Vagina (tissue), 2 donors: ENCODE data around the gene TMEM95. TPM values are rescaled to one million over a fixed set of nuclear protein-coding genes. Genes with fewer than 3 reads are reported as not detected.

Source experiments
- DNase-seq, 2 donors: peaks; one replicate each; pipeline ENCODE4 v3.0.0-alpha.2; 2017; ENCODE audit errors: extremely low spot score in 2 of 2
- H3K27ac ChIP-seq: fragments of 200-600 bp; sonication (generic); one replicate; pipeline ENCODE4 v1.5.1; 2019
- H3K27me3 ChIP-seq: fragments of 200-600 bp; sonication (generic); one replicate; pipeline ENCODE4 v1.5.1; 2019
- H3K36me3 ChIP-seq, 2 donors: fragments of 200-600 bp; sonication (generic); one replicate each; pipeline ENCODE4 v1.5.1; 2017 to 2019
- H3K4me1 ChIP-seq: fragments of 200-600 bp; sonication (generic); one replicate; pipeline ENCODE4 v1.5.1; 2019
- H3K4me3 ChIP-seq, 2 donors: fragments of 200-600 bp; sonication (generic); 1 replicate in 1 of 2; 2 replicates in 1 of 2; pipeline ENCODE4 v1.5.1; 2016 to 2019
- H3K9me3 ChIP-seq: fragments of 200-600 bp; sonication (generic); one replicate; pipeline ENCODE4 v1.5.1; 2019
- POLR2A ChIP-seq, 2 donors: fragments of 450-650 bp; IDR thresholded peaks; one replicate each; pipeline ENCODE4 v1.6.1; 2017; ENCODE audit warnings: antibody characterized with exemption in 2 of 2, mild to moderate bottlenecking in 2 of 2, moderate library complexity in 2 of 2
- POLR2AphosphoS5 ChIP-seq, 2 donors: sonication (generic); formaldehyde crosslinking; IDR thresholded peaks; one replicate each; pipeline ENCODE4 v1.9.0; 2017; ENCODE audit warnings: antibody characterized with exemption in 2 of 2, mild to moderate bottlenecking in 2 of 2, low read depth in 1 of 2; ENCODE audit not compliant: insufficient read depth in 1 of 2
- intact Hi-C: fragments of 100-400 bp; cut with DNase I; formaldehyde crosslinking; loops from one replicate; pipeline ENCODE4 v1.15.1; 2023
- total RNA-seq: library from RNA; depleted of rRNA; stranded (reverse); fragments of >200 nt; gene quantifications from one replicate; pipeline ENCODE4 v1.2.3, GENCODE V29; 2016
- TF ChIP-seq, protein P1 (sequence below), 3 experiments: fragments of 450-650 bp in 2 of 3; fragments of 200-600 bp in 1 of 3; sonication (generic) in 1 of 3; IDR thresholded peaks; one replicate each; pipeline ENCODE4 v1.5.1; 2017 to 2019; ENCODE audit warnings: antibody characterized with exemption in 3 of 3, mild to moderate bottlenecking in 2 of 3, moderate library complexity in 2 of 3

The TMEM95 gene
- total RNA-seq, 1 donor from 2014 or later: not detected

DNA sequence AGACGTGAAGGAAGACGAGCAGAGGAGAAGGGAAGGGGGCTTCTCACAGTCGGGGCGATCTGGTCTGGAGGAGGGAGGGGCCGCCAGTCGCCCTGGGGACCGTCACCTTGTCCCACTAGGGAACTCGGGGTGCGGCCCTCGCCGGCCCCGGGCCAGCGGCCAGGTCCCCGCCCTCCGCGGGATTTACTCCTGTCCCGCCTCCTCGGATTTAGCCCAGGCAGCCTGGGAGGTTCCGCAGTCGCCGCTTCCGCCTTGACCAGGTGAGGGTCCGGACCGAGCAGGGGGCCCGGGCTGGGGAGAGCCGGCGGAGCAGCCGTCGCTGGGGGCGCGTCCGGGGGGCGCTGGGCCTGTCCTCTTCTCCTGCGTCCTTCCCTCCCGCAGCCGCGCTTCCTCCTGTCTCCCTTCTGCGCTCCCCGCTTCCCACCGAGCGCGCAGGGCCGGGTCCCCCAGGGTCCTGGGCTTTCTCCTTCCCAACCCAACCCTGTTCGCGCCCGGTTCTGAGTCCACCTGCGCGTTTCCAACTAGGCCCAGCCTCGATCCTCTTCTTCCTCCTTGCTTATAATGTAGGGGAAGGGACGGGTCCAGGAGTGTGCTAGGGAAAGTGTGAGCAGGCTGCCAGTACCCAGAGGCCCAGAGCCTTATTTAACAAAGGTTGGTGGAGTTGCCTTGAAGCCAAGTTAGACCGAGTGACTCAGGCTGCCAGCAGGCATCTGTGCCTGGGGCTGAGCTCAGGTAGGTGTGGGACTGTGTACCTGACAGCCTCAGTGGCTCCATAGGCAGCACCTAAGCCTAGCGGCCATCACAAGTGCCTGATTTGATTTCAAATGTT, 26.1 kb downstream of the TMEM95 start, which contains the start of gene TNK1:
TSS of gene TNK1 (plus strand) at position 235 of the 829 bp plus-strand sequence. CDS start 1,838 bp downstream, outside the sequence.
- Histone ChIP-seq H3K4me3 (peak within 1 kb of the TSS; percentile 57 to 61), H3K27me3 (no peaks in the 10 kb centered on the region), H3K36me3 (no peaks in the 10 kb centered on the region), H3K9me3 (no peaks in the 10 kb centered on the region), H3K4me1 (peaks cover 39% of the 10 kb centered on the region), H3K27ac (peak within 1 kb of the TSS; percentile 59)
- TF ChIP-seq POLR2AphosphoS5 (IDR thresholded peaks at IDR 0.05; ENCODE audit: insufficient read depth in 1 of 2, low read depth in 1 of 2) (peak in 1 of 2 donors; percentile 84), POLR2A (IDR thresholded peaks at IDR 0.05) (peak in 1 of 2 donors; percentile 61)
- TF ChIP-seq, protein P1, sequence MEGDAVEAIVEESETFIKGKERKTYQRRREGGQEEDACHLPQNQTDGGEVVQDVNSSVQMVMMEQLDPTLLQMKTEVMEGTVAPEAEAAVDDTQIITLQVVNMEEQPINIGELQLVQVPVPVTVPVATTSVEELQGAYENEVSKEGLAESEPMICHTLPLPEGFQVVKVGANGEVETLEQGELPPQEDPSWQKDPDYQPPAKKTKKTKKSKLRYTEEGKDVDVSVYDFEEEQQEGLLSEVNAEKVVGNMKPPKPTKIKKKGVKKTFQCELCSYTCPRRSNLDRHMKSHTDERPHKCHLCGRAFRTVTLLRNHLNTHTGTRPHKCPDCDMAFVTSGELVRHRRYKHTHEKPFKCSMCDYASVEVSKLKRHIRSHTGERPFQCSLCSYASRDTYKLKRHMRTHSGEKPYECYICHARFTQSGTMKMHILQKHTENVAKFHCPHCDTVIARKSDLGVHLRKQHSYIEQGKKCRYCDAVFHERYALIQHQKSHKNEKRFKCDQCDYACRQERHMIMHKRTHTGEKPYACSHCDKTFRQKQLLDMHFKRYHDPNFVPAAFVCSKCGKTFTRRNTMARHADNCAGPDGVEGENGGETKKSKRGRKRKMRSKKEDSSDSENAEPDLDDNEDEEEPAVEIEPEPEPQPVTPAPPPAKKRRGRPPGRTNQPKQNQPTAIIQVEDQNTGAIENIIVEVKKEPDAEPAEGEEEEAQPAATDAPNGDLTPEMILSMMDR (IDR thresholded peaks at IDR 0.05): no peak
- no peak for DNase-seq
- intact Hi-C loops: no loop called here

DNA sequence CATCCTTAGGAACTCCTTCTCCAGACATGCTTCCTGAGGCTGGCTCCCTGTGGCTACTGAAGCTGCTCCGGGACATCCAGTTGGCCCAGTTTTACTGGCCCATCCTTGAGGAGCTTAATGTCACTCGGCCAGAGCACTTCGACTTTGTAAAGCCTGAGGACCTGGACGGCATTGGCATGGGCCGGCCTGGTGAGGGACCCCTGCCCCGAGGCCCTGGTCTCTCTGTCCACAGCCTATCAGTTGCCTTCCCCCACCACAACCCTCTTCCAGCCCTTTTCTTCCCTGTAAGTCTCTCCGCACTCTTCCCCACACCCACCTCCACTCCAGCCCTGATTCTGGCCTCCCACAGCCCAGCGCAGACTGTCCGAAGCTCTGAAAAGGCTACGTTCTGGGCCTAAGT, 27.9 kb downstream of the TMEM95 start:
- no peak overlapping the region for H3K27ac ChIP-seq
- no peaks in the 10 kb centered on the region for H3K27me3 ChIP-seq
- TF ChIP-seq POLR2AphosphoS5 (IDR thresholded peaks at IDR 0.05; ENCODE audit: insufficient read depth in 1 of 2, low read depth in 1 of 2) (no peak), POLR2A (IDR thresholded peaks at IDR 0.05) (no peak)
- TF ChIP-seq, protein P1 (IDR thresholded peaks at IDR 0.05): no peak
- no peaks in the 10 kb centered on the region for H3K9me3 ChIP-seq
- intact Hi-C loops: no loop called here
- peaks cover 39% of the 10 kb centered on the region for H3K4me1 ChIP-seq
- H3K4me3 ChIP-seq: no peak overlapping the region
- no peaks in the 10 kb centered on the region for H3K36me3 ChIP-seq
- no peak for DNase-seq

DNA sequence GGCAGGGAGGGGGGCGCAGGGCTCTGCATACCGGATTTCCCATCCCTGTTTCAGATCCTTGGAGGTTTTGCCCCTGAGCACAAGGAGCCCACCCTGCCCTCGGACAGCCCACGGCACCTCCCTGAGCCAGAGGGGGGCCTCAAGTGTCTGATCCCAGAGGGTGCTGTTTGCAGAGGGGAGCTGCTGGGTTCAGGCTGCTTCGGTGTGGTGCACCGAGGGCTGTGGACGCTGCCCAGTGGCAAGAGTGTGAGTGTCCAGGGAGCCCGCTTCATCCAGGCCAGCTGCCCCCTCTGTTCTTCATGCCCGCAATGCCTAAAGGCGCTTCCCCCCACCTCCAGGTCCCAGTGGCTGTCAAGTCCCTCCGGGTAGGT, 28.4 kb downstream of the TMEM95 start:
- intact Hi-C loops: no loop called here
- H3K9me3 ChIP-seq: no peaks in the 10 kb centered on the region
- H3K4me3 ChIP-seq: peak overlapping the region; percentile 44 to 53
- DNase-seq: no peak
- TF ChIP-seq POLR2AphosphoS5 (IDR thresholded peaks at IDR 0.05; ENCODE audit: insufficient read depth in 1 of 2, low read depth in 1 of 2) (no peak), POLR2A (IDR thresholded peaks at IDR 0.05) (no peak)
- TF ChIP-seq, protein P1 (IDR thresholded peaks at IDR 0.05): no peak
- no peaks in the 10 kb centered on the region for H3K27me3 ChIP-seq
- peaks cover 39% of the 10 kb centered on the region for H3K4me1 ChIP-seq
- H3K36me3 ChIP-seq: no peaks in the 10 kb centered on the region
- H3K27ac ChIP-seq: peak overlapping the region; percentile 67

DNA sequence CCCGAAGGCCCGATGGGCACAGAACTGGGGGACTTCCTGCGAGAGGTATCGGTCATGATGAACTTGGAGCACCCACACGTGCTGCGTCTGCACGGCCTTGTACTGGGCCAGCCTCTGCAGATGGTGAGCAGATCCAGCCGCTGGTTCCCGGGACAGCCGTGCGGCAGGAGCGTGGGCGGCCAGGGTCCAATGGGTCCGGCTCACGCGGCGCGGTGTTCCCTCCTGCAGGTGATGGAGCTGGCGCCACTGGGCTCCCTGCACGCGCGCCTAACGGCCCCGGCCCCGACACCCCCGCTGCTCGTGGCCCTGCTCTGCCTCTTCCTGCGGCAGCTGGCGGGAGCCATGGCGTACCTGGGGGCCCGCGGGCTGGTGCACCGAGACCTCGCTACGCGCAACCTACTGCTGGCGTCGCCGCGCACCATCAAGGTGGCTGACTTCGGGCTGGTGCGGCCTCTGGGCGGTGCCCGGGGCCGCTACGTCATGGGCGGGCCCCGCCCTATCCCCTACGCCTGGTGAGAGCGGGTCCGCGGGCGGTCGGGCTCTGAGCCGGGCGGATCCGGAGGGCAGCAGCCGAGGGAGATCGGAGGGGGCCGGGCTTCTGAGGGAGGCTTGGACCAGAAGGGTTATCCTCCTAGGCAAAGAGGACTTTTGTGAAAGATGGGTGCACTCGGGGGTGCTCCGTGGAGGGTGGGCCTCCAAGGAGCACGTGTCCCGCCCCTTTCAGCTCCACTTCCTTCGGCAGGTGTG, 29.0 kb downstream of the TMEM95 start:
- peak in 1 of 2 donors; percentile 93 for DNase-seq
- H3K4me3 ChIP-seq: peak overlapping the region; percentile 44 to 53
- no peak for TF ChIP-seq POLR2A (IDR thresholded peaks at IDR 0.05)
- TF ChIP-seq POLR2AphosphoS5 (IDR thresholded peaks at IDR 0.05; ENCODE audit: insufficient read depth in 1 of 2, low read depth in 1 of 2): peak in 1 of 2 donors; percentile 51
- TF ChIP-seq, protein P1 (IDR thresholded peaks at IDR 0.05): no peak
- peaks cover 39% of the 10 kb centered on the region for H3K4me1 ChIP-seq
- H3K9me3 ChIP-seq: no peaks in the 10 kb centered on the region
- peaks cover 0 to 3% of the 10 kb centered on the region in 2 donors for H3K36me3 ChIP-seq
- H3K27me3 ChIP-seq: no peaks in the 10 kb centered on the region
- H3K27ac ChIP-seq: peak overlapping the region; percentile 67
- intact Hi-C loops: no loop called here
